Measurements from ENCODE around the gene EPHB6.

Gene EPHB6

DNA sequence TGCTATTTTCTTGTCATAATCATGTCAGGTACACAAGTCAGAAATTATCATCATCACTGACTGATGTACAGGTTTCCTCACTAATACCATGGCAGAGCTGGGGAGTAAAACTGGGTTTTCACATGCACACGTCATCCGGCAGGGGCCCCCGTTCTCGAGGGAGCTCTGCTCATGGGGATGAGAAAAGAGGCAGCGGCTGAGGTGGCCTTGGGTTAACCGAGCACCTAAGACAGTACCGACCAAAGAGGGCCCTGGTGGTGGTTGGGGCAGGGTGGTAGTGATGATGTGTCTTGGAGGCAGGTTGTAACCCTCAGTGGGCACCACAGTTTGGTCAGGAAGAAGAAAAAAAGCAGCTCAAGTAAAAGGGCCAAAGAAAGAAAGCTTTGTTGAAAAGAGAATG, 42.8 kb downstream of the EPHB6 start:
- DNase-seq = no peak

DNA sequence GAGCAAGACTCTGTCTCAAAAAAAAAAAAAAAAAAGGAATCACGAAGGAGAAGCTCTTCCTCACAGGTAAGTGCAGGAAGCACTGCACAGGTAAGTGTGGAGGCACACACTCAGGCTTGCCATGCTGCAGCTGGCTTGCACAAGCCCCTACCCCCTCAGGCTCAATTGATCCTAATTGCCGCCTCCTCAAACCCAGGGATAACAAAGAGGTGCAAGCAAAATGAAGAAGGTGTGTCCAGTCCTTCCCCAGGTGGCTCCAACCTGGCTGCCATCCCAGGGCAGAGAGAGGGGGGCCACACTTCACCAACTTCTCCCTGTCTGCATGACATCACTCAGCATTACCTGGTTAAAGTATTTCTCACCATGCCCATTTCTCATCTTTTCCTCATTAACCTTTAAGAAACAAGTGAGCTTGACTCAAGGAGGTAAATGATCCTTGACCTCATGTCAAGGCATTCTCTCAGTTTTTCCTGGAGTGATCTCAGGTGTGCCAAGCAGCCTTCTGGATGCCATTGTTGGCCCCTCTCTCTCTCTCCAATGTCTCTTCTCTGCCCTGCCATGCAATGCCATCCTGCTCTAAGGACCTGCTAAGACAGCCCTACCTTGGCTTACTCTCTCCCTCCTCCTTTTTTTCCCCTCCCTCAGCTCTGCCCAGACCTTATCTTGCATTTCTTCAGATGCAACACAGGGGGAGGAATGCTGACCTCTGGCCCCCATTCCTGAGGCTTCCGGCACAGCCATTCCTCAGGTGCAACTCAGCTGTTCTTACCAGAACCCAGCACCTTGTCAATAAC, 43.7 kb downstream of the EPHB6 start:
- no peak for DNase-seq

- DNase-seq = no peak
Measured at GRCh38 chr7:142899661-142900060, 44.8 kb downstream of the EPHB6 start.

DNA sequence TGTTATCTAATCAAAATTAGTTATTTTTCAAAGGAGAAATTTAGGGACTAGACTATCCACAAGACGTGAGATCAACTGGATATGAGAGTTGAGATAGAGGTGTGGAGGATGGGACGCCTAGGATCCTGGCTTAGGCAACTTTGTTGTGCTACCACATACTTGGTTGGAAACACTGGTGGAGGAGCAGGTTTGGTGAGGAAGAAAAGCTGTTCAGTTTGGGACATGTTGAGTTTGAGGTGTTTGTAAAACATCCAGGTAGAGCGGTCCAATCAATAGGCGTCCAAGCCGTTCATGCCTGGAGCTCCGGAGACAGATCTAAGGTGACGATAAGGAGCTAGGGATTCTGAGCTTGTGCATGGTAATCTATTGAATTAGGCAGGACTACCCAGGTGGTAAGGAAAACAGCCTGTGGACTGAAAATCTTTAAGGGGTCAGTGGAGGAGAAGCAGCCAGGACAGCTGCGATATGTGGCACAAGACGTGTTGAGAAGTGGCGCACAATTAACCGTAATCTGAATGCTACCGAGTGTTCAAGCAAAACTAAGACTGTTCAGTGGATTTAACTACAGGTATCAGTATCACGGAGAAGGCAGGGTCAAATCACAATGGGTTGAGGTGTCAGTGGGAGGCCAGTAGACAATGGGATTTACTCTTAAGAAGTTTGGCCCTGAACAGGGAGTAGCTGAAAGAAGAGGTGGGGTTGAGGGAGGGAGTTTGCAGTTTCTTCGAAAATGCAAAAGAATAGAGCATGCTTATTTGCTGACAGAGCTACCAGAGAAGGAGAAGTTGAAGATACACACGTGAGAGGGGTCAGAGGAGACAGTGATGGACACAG, 46.8 kb downstream of the EPHB6 start:
- DNase-seq = no peak

- DNase-seq = no peak
Measured at GRCh38 chr7:142904128-142904527, 49.3 kb downstream of the EPHB6 start.

DNA sequence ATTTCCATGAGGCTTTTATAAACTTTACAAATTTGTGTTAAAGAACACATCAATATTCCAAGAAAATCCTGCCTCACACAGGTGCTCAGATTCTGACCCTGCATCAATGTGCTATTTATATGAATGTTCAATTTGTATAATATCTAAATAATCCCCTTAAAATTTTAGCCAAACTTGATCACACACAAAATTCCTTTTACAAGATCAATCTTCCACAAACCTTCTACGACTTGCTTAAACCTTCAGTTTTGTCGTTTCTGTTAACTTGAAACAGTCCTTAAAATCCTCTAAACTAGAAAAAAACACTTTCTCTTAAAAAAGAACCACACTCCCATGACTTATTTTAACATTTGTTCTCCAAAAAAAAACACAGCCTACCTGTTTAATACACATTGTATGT, 50.9 kb downstream of the EPHB6 start:
- DNase-seq = no peak

DNA sequence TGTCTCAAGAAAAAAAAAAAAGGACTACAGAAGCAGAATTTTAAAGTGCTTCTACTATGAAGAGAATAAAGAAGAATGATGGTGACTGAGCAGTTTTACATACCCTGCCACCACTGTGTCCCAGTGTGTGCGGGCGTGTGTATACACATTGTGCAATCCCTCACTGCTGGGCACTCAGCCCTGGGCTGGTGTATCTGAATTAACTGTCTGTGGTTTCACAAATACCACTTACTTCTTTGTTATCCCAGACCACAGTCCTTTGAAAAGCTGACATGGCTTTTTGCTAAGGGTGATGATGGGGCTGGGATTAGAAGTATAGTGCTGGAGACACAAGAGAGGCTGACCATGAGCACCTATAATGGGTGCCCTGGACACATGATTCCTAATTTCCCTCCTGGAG, 51.8 kb downstream of the EPHB6 start:
- DNase-seq = no peak

- no peak for DNase-seq
Measured at GRCh38 chr7:142908290-142908689, 53.4 kb downstream of the EPHB6 start.

- no peak for DNase-seq
Measured at GRCh38 chr7:142908921-142909890, 54.3 kb downstream of the EPHB6 start.

DNA sequence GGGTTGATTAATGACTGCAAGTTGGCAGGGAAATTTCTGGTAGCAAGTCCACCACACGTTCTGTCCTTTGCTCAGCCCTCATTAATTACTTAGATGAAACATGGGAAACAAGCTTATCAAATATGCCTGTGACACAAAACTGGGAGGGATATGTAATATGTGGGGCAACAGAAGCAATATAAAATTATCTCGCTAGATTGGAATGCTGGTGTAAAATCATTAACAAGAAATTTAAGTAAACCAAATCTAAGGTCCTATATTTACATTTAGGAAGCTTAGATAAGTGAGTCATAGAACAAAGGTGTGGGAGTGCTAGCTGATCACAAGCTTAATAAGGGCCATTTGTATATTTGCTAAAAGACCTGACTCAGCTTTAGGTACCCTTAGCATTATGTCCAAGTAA, 55.2 kb downstream of the EPHB6 start:
- DNase-seq = no peak

- DNase-seq = no peak
Measured at GRCh38 chr7:142910481-142910880, 55.6 kb downstream of the EPHB6 start.

DNA sequence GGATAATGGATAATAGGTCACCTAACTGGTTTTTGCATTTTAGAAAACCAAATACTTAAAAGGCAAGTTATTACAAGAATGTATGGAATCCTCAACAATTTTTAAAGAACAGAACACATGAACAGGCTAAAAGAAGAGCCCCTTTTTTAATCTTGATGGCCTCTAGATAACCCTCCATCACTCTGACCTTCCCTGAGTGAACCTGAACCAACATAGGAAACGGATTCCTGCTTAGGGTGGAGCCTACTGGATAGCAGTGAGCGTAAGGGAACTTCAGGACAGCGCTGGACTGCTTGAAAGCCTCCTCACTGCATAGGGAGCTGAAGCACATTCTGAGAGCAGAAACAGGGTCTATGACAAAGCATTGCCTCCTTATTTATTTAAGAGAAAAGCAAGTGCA, 58.2 kb downstream of the EPHB6 start:
- DNase-seq = no peak

- DNase-seq = no peak
Measured at GRCh38 chr7:142913566-142913965, 58.7 kb downstream of the EPHB6 start.

DNA sequence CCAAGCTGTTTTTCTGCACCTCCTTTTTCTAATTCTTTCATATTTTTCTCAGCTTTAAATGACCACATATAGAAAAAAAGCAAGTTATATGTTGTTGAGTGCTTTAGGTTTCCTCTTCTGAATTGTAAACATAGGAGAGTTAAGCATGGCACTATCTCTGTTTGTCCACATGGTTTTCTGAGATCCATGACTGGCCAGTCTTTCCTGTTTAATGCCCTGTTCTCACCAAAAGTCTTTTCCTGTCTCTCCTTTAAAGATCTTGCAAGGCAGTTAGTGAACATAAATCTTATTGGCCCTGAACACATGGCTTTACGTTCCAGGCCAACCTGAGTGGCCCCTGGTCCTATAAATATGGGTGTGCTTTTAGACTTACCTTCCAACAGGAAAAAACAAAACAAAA, 59.2 kb downstream of the EPHB6 start:
- no peak for DNase-seq

DNA sequence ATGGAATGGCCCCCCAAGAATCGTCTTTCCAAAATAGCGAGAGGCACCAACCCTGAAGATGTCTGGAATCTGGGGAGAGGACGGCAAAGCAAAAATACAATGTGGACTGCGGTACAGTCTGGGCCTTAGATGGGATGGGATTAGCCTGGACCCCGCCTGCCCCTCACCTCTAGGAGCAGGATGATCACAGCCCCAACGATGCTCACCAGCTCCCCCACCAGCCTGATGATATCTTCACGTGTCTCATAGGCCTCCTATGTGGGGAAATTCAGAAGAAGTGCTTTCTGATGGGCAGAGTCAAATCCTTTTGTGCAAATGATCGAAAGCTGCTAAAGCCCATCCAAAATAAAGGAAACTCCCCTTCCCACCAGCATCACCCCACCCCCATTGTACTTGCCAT, 60.4 kb downstream of the EPHB6 start:
- no peak for DNase-seq

- no peak for DNase-seq
Measured at GRCh38 chr7:142916508-142916907, 61.6 kb downstream of the EPHB6 start.

GRCh38 chr7:142917447-142917846, 62.6 kb downstream of the EPHB6 start:
- DNase-seq = no peak

GRCh38 chr7:142918901-142919300, 64.0 kb downstream of the EPHB6 start:
- no peak for DNase-seq

DNA sequence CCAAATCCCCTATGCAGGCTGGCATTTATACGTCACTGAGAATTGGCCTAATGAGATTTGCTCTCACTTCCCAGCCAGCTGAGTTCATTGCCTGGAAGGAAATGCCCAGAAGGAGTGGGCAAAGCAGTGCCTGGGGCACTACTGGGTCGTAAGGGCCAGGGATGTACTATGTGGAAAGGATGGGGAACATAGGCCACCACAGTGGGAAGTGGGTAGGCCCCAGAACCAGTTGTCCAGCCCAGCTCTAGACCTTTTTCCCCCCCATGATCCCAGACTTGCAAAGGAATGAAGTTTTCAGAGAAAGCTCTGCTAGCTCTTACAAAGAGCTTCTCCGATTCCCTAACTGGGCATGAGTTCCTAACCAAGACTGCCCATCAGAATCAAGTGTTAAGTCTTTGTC, 64.8 kb downstream of the EPHB6 start:
- DNase-seq = no peak
